HepG2 (cell line): ENCODE results near the gene VPS9D1. TPM values are rescaled to one million over a fixed set of nuclear protein-coding genes. Genes with fewer than 3 reads are reported as not detected.
A peak's percentile ranks its signal among the peaks of the same experiment; 100 is the strongest.

Source experiments
- BORCS8-MEF2B ChIP-seq: sonication (generic); formaldehyde crosslinking; IDR thresholded peaks from 2 replicates; pipeline ENCODE4 v1.8.0; 2022; ENCODE audit warnings: mild to moderate bottlenecking, missing genetic modification reagents
- GFI1 ChIP-seq: sonication (generic); formaldehyde crosslinking; IDR thresholded peaks from 2 replicates; pipeline ENCODE4 v1.5.0; 2020; ENCODE audit warnings: missing genetic modification reagents, mild to moderate bottlenecking, borderline replicate concordance
- HCFC1 ChIP-seq: fragments of 150-350 bp; IDR thresholded peaks from 2 replicates; pipeline ENCODE4 v1.6.1; 2014; ENCODE audit warnings: low read depth, low read length
- HNRNPL ChIP-seq: fragments of 200-400 bp; formaldehyde crosslinking; IDR thresholded peaks from 2 replicates; pipeline ENCODE4 v1.6.1; 2017; ENCODE audit warnings: mild to moderate bottlenecking, low read depth, low read length
- KDM2A ChIP-seq: sonication (generic); formaldehyde crosslinking; IDR thresholded peaks from 2 replicates; pipeline ENCODE4 v1.4.0; 2020; ENCODE audit warnings: low read depth, missing genetic modification reagents, borderline replicate concordance
- KDM5A ChIP-seq: fragments of 200-600 bp; sonication (generic); IDR thresholded peaks from 2 replicates; pipeline ENCODE4 v1.7.0; 2018; ENCODE audit warnings: antibody characterized with exemption, mild to moderate bottlenecking, low read length, borderline replicate concordance
- NR2F1 ChIP-seq, 2 experiments: fragments of 450-650 bp in 1 of 2; formaldehyde crosslinking in 1 of 2; IDR thresholded peaks; 2 replicates each; pipeline versions ENCODE4 v1.5.0 to v1.6.1; 2016 to 2020; ENCODE audit warnings: mild to moderate bottlenecking in 1 of 2, missing compliant biosample characterization in 1 of 2, missing genetic modification reagents in 1 of 2, moderate library complexity in 1 of 2
- PITX1 ChIP-seq: sonication (generic); formaldehyde crosslinking; IDR thresholded peaks from 2 replicates; pipeline ENCODE4 v1.5.1; 2020; ENCODE audit warnings: mild to moderate bottlenecking, missing genetic modification reagents
- SATB2 ChIP-seq: sonication (generic); formaldehyde crosslinking; IDR thresholded peaks from 2 replicates; pipeline ENCODE4 v1.5.0; 2020; ENCODE audit warnings: missing genetic modification reagents
- SP140L ChIP-seq: sonication (generic); formaldehyde crosslinking; IDR thresholded peaks from 2 replicates; pipeline ENCODE4 v1.4.0; 2020; ENCODE audit warnings: missing genetic modification reagents, borderline replicate concordance
- ZNF124 ChIP-seq: sonication (generic); formaldehyde crosslinking; IDR thresholded peaks from 2 replicates; pipeline ENCODE4 v1.4.0; 2020; ENCODE audit warnings: missing genetic modification reagents
- ZNF451 ChIP-seq: sonication (generic); formaldehyde crosslinking; IDR thresholded peaks from 2 replicates; pipeline ENCODE4 v1.5.0; 2020; ENCODE audit warnings: mild to moderate bottlenecking, missing genetic modification reagents
- polyA plus RNA-seq, 8 experiments: library from polyadenylated mRNA; depleted of rRNA in 3 of 8; stranded (reverse) in 7 of 8; unstranded in 1 of 8; fragments of >200 nt; fragmentation: Illumina TruSeq in 4 of 8; extraction: Trizol in 4 of 8; gene quantifications; 2 replicates each; pipeline versions ENCODE4 v1.2.1 to v1.2.3, GENCODE V29; 2011 to 2016; ENCODE audit warnings: low read depth in 4 of 8, missing spikeins in 1 of 8, mixed read lengths in 1 of 8; ENCODE audit not compliant: insufficient read depth in 1 of 8
- total RNA-seq, 5 experiments: library from RNA; depleted of rRNA; stranded (reverse); fragments of >200 nt; fragmentation: Illumina TruSeq; extraction: Trizol; gene quantifications; 2 replicates each; pipeline ENCODE4 v1.2.3, GENCODE V29; 2016; ENCODE audit warnings: low read depth in 1 of 5
- TF ChIP-seq, protein P1 (sequence below): sonication (generic); formaldehyde crosslinking; conservative IDR thresholded peaks from 2 replicates; pipeline ENCODE4 v1.4.0; 2020; ENCODE audit warnings: mild to moderate bottlenecking, missing genetic modification reagents, moderate library complexity
- TF ChIP-seq, protein P2 (sequence below): sonication (generic); formaldehyde crosslinking; IDR thresholded peaks from 2 replicates; pipeline ENCODE4 v1.4.0; 2020; ENCODE audit warnings: missing genetic modification reagents, borderline replicate concordance
- TF ChIP-seq, protein P3 (sequence below): sonication (generic); formaldehyde crosslinking; IDR thresholded peaks from 2 replicates; pipeline ENCODE4 v1.5.0; 2020; ENCODE audit warnings: mild to moderate bottlenecking, missing genetic modification reagents

The VPS9D1 gene
- total and polyA plus RNA-seq, 2 of the 13 experiments (the other 11 are each of a cell fraction or from before 2014, with no cell fraction given): 10.1 to 13.2 TPM

DNA sequence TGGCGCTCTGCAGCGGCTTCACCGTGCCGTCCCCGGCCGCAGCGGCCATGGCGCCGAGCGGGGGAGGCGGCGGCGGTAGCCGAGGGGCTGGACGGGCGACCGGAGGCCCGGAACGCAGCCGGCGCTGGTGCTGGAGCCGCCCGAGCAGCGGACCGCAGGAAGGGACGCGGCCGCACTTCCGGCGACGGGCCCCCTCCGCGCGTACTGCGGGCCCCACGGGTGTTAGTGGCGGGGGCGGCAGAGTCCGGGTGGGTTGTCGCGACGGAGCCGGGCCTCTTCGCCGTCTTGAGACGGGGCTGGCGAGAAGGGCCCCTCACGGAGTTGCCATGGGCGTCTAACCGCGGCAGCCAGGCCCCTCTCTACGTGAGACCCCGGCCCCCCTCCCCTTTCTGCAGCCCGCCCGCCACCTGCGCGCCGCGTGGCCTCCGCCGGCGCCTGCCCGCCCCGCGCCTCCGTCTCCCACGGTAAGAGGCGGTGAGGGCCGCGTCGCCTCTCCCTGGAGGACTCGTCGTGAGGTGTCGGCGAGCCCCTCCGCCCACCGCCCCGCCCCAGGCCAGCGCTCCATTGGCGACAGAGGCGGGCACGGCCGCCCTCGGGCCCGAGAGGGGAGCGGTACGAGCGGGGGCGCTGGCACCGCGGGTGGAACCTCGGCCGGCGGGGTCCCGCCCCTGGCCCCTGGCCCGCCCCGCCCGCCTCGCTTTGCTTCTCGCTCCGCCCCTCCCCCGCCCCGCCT is at the start of gene VPS9D1, which contains the start of gene ZNF276 (continued):
- TF ChIP-seq, protein P1, sequence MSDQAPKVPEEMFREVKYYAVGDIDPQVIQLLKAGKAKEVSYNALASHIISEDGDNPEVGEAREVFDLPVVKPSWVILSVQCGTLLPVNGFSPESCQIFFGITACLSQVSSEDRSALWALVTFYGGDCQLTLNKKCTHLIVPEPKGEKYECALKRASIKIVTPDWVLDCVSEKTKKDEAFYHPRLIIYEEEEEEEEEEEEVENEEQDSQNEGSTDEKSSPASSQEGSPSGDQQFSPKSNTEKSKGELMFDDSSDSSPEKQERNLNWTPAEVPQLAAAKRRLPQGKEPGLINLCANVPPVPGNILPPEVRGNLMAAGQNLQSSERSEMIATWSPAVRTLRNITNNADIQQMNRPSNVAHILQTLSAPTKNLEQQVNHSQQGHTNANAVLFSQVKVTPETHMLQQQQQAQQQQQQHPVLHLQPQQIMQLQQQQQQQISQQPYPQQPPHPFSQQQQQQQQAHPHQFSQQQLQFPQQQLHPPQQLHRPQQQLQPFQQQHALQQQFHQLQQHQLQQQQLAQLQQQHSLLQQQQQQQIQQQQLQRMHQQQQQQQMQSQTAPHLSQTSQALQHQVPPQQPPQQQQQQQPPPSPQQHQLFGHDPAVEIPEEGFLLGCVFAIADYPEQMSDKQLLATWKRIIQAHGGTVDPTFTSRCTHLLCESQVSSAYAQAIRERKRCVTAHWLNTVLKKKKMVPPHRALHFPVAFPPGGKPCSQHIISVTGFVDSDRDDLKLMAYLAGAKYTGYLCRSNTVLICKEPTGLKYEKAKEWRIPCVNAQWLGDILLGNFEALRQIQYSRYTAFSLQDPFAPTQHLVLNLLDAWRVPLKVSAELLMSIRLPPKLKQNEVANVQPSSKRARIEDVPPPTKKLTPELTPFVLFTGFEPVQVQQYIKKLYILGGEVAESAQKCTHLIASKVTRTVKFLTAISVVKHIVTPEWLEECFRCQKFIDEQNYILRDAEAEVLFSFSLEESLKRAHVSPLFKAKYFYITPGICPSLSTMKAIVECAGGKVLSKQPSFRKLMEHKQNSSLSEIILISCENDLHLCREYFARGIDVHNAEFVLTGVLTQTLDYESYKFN (CRISPR knock-in tag): peak; percentile 26; the same call in 1 of the 2 replicates
- TF ChIP-seq BORCS8-MEF2B (CRISPR knock-in tag) (peak; percentile 90; the same call in 1 of the 2 replicates), ZNF451 (CRISPR knock-in tag) (peak; percentile 99; the same call in 1 of the 2 replicates), NR2F1 (CRISPR knock-in tag; IDR thresholded peaks at IDR 0.05) (0 out of 4 replicates have a peak, but pooled peaks of 1 of the 2 experiments have one; percentile 1), HNRNPL (peak; percentile 57), PITX1 (CRISPR knock-in tag) (0 out of 2 replicates have a peak, but pooled peaks have one; percentile 28), HCFC1 (peak; percentile 82), ZNF124 (CRISPR knock-in tag) (no peak), SP140L (CRISPR knock-in tag) (0 out of 2 replicates have a peak, but pooled peaks have one; percentile 42), KDM5A (peak; percentile 96), KDM2A (CRISPR knock-in tag) (peak; percentile 79), SATB2 (CRISPR knock-in tag) (peak; percentile 80), GFI1 (CRISPR knock-in tag) (peak; percentile 25; the same call in 1 of the 2 replicates)
- TF ChIP-seq, protein P2, sequence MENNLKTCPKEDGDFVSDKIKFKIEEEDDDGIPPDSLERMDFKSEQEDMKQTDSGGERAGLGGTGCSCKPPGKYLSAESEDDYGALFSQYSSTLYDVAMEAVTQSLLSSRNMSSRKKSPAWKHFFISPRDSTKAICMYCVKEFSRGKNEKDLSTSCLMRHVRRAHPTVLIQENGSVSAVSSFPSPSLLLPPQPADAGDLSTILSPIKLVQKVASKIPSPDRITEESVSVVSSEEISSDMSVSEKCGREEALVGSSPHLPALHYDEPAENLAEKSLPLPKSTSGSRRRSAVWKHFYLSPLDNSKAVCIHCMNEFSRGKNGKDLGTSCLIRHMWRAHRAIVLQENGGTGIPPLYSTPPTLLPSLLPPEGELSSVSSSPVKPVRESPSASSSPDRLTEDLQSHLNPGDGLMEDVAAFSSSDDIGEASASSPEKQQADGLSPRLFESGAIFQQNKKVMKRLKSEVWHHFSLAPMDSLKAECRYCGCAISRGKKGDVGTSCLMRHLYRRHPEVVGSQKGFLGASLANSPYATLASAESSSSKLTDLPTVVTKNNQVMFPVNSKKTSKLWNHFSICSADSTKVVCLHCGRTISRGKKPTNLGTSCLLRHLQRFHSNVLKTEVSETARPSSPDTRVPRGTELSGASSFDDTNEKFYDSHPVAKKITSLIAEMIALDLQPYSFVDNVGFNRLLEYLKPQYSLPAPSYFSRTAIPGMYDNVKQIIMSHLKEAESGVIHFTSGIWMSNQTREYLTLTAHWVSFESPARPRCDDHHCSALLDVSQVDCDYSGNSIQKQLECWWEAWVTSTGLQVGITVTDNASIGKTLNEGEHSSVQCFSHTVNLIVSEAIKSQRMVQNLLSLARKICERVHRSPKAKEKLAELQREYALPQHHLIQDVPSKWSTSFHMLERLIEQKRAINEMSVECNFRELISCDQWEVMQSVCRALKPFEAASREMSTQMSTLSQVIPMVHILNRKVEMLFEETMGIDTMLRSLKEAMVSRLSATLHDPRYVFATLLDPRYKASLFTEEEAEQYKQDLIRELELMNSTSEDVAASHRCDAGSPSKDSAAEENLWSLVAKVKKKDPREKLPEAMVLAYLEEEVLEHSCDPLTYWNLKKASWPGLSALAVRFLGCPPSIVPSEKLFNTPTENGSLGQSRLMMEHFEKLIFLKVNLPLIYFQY (CRISPR knock-in tag): 0 out of 2 replicates have a peak, but pooled peaks have one; percentile 74
- TF ChIP-seq, protein P3, sequence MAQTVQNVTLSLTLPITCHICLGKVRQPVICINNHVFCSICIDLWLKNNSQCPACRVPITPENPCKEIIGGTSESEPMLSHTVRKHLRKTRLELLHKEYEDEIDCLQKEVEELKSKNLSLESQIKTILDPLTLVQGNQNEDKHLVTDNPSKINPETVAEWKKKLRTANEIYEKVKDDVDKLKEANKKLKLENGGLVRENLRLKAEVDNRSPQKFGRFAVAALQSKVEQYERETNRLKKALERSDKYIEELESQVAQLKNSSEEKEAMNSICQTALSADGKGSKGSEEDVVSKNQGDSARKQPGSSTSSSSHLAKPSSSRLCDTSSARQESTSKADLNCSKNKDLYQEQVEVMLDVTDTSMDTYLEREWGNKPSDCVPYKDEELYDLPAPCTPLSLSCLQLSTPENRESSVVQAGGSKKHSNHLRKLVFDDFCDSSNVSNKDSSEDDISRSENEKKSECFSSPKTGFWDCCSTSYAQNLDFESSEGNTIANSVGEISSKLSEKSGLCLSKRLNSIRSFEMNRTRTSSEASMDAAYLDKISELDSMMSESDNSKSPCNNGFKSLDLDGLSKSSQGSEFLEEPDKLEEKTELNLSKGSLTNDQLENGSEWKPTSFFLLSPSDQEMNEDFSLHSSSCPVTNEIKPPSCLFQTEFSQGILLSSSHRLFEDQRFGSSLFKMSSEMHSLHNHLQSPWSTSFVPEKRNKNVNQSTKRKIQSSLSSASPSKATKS (CRISPR knock-in tag): no peak
